ENCODE data around the gene NFE2L1. TPM values are rescaled to one million over a fixed set of nuclear protein-coding genes. Genes with fewer than 3 reads are reported as not detected.

NFE2L1 gene
- total and polyA plus RNA-seq, 9 of the 15 experiments (the other 6 are each of a cell fraction or from before 2014, with no cell fraction given), result 2.0 to 68.6 (median 39.7) TPM

DNA sequence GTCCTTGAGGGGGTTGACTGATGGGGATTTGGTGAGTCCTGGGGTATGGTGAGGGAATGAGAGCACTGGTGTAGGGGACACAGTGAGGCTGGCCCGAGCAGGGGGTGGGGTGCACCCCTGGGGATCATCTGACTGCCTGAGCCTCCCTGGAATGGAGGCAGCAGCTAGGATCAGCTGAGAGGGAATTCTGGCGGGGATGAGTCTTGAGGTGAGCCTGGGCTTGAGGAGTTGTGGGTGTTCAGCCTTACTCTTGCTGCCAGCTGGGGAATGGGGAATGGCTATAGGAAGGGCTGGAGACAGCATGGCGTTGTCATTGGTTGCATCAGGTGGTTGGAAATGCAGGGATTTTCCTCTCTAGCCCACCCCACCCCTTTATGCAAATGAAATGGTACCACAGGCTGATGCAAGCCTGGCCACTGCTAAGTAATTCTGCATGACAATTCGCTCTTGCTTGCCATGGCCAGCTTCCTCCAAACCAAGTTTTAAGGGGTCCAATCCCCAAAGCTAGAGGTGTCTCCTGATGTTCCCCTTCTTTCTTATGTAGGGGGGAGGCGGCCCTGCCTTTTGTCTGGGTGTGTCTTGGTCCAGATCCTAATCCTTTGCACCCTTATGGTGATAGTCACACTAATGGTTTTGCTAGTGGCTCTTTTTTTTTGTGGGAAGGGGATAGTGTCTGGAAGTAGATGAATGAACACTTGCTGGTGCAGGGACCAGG is 7.5 kb downstream of the NFE2L1 start (continued):
- TF ChIP-seq, protein P1, sequence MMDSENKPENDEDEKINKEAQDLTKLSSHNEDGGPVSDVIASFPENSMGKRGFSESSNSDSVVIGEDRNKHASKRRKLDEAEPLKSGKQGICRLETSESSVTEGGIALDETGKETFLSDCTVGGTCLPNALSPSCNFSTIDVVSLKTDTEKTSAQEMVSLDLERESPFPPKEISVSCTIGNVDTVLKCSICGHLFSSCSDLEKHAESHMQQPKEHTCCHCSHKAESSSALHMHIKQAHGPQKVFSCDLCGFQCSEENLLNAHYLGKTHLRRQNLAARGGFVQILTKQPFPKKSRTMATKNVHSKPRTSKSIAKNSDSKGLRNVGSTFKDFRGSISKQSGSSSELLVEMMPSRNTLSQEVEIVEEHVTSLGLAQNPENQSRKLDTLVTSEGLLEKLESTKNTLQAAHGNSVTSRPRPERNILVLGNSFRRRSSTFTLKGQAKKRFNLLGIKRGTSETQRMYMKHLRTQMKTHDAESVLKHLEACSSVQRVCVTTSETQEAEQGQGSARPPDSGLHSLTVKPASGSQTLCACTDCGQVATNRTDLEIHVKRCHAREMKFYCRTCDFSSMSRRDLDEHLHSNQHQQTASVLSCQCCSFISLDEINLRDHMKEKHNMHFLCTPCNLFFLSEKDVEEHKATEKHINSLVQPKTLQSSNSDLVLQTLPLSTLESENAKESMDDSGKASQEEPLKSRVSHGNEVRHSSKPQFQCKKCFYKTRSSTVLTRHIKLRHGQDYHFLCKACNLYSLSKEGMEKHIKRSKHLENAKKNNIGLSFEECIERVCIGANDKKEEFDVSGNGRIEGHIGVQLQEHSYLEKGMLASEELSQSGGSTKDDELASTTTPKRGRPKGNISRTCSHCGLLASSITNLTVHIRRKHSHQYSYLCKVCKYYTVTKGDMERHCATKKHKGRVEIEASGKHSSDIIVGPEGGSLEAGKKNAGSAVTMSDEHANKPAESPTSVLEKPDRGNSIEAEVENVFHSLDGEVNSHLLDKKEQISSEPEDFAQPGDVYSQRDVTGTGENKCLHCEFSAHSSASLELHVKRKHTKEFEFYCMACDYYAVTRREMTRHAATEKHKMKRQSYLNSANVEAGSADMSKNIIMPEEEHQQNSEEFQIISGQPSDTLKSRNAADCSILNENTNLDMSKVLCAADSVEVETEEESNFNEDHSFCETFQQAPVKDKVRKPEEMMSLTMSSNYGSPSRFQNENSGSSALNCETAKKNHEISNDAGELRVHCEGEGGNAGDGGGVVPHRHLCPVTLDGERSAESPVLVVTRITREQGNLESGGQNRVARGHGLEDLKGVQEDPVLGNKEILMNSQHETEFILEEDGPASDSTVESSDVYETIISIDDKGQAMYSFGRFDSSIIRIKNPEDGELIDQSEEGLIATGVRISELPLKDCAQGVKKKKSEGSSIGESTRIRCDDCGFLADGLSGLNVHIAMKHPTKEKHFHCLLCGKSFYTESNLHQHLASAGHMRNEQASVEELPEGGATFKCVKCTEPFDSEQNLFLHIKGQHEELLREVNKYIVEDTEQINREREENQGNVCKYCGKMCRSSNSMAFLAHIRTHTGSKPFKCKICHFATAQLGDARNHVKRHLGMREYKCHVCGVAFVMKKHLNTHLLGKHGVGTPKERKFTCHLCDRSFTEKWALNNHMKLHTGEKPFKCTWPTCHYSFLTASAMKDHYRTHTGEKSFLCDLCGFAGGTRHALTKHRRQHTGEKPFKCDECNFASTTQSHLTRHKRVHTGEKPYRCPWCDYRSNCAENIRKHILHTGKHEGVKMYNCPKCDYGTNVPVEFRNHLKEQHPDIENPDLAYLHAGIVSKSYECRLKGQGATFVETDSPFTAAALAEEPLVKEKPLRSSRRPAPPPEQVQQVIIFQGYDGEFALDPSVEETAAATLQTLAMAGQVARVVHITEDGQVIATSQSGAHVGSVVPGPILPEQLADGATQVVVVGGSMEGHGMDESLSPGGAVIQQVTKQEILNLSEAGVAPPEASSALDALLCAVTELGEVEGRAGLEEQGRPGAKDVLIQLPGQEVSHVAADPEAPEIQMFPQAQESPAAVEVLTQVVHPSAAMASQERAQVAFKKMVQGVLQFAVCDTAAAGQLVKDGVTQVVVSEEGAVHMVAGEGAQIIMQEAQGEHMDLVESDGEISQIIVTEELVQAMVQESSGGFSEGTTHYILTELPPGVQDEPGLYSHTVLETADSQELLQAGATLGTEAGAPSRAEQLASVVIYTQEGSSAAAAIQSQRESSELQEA (IDR thresholded peaks at IDR 0.05; ENCODE audit: low read depth), result no peak
- TF ChIP-seq ZFP1 (CRISPR knock-in tag; IDR thresholded peaks at IDR 0.05) (no peak), CCNT2 (IDR thresholded peaks at IDR 0.05; ENCODE audit: borderline replicate concordance, extremely low read depth, insufficient read length, low read depth, low read length) (no peak), ZKSCAN1 (IDR thresholded peaks at IDR 0.05; ENCODE audit: low read depth, low read length) (no peak), ZNF583 (CRISPR knock-in tag; IDR thresholded peaks at IDR 0.05) (peak; percentile 68; the same call in 1 of the 2 replicates), NBN (IDR thresholded peaks at IDR 0.05; ENCODE audit: low read depth) (no peak), ZBTB1 (CRISPR knock-in tag; IDR thresholded peaks at IDR 0.05; ENCODE audit: borderline replicate concordance, low read depth) (no peak), PPARD (CRISPR knock-in tag; IDR thresholded peaks at IDR 0.05) (0 out of 2 replicates have a peak, but pooled peaks have one; percentile 31), KDM1A (IDR thresholded peaks at IDR 0.05) (no peak), CBX3 (IDR thresholded peaks at IDR 0.05; ENCODE audit: borderline replicate concordance in 1 of 2, low read length in 2 of 2) (no peak), KLF10 (CRISPR knock-in tag; IDR thresholded peaks at IDR 0.05) (no peak), ZNF174 (CRISPR knock-in tag; IDR thresholded peaks at IDR 0.05) (no peak), BRF1 (IDR thresholded peaks at IDR 0.05; ENCODE audit: borderline replicate concordance, extremely low read depth, insufficient read length) (no peak), BRD9 (IDR thresholded peaks at IDR 0.05; ENCODE audit: low read depth, partially characterized antibody) (peak; percentile 81), ZNF232 (CRISPR knock-in tag; IDR thresholded peaks at IDR 0.05) (no peak), L3MBTL2 (IDR thresholded peaks at IDR 0.05) (0 out of 2 replicates have a peak, but pooled peaks have one; percentile 29)
- TF ChIP-seq, protein P2, sequence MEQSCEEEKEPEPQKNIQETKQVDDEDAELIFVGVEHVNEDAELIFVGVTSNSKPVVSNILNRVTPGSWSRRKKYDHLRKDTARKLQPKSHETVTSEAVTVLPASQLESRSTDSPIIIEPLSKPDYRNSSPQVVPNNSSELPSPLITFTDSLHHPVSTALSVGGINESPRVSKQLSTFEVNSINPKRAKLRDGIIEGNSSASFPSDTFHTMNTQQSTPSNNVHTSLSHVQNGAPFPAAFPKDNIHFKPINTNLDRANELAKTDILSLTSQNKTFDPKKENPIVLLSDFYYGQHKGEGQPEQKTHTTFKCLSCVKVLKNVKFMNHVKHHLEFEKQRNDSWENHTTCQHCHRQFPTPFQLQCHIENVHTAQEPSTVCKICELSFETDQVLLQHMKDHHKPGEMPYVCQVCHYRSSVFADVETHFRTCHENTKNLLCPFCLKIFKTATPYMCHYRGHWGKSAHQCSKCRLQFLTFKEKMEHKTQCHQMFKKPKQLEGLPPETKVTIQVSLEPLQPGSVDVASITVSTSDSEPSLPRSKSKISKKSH (CRISPR knock-in tag; IDR thresholded peaks at IDR 0.05), result no peak
- TF ChIP-seq, protein P3, sequence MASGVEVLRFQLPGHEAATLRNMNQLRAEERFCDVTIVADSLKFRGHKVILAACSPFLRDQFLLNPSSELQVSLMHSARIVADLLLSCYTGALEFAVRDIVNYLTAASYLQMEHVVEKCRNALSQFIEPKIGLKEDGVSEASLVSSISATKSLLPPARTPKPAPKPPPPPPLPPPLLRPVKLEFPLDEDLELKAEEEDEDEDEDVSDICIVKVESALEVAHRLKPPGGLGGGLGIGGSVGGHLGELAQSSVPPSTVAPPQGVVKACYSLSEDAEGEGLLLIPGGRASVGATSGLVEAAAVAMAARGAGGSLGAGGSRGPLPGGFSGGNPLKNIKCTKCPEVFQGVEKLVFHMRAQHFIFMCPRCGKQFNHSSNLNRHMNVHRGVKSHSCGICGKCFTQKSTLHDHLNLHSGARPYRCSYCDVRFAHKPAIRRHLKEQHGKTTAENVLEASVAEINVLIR (CRISPR knock-in tag; IDR thresholded peaks at IDR 0.05), result no peak
